LNCaP clone FGC (cell line): ENCODE results near the gene NFKBIZ.

Experiments
- DNase-seq: peaks from one replicate; pipeline ENCODE4 v3.0.0-alpha.2; 2011; ENCODE audit warnings: low read depth
- H3K4me3 ChIP-seq: 2 replicates; pipeline ENCODE4 v1.5.1; 2011; ENCODE audit warnings: mild to moderate bottlenecking, low read depth, low read length, control low read depth
- TF ChIP-seq, protein P1 (sequence below): IDR thresholded peaks from 2 replicates; pipeline ENCODE4 v1.5.1; 2012; ENCODE audit warnings: mild to moderate bottlenecking; ENCODE audit not compliant: control insufficient read depth, insufficient read depth; ENCODE audit errors: extremely low read depth

NFKBIZ gene

DNA sequence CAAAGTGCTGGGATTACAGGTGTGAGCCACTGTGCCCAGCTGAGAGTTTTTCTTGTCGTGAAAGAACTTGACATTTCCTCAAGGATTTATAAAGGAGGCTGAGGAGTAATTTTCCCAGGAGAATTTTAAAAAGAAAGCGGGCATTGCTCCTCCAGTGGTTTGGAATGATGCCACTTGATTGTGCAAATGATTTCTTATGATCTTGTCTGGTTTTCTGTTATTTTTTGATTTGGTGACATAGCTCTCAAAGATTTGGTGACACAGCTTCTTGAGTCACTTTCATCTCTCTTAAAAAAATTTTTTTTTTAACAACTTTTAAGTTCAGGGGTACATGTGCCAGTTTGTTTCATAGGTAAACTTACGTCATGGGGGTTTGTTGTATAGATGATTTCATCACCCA is 24.6 kb upstream of the NFKBIZ start:
- DNase-seq: no peak
- H3K4me3 ChIP-seq: no peak overlapping the region
- TF ChIP-seq, protein P1, sequence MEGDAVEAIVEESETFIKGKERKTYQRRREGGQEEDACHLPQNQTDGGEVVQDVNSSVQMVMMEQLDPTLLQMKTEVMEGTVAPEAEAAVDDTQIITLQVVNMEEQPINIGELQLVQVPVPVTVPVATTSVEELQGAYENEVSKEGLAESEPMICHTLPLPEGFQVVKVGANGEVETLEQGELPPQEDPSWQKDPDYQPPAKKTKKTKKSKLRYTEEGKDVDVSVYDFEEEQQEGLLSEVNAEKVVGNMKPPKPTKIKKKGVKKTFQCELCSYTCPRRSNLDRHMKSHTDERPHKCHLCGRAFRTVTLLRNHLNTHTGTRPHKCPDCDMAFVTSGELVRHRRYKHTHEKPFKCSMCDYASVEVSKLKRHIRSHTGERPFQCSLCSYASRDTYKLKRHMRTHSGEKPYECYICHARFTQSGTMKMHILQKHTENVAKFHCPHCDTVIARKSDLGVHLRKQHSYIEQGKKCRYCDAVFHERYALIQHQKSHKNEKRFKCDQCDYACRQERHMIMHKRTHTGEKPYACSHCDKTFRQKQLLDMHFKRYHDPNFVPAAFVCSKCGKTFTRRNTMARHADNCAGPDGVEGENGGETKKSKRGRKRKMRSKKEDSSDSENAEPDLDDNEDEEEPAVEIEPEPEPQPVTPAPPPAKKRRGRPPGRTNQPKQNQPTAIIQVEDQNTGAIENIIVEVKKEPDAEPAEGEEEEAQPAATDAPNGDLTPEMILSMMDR: no peak

DNA sequence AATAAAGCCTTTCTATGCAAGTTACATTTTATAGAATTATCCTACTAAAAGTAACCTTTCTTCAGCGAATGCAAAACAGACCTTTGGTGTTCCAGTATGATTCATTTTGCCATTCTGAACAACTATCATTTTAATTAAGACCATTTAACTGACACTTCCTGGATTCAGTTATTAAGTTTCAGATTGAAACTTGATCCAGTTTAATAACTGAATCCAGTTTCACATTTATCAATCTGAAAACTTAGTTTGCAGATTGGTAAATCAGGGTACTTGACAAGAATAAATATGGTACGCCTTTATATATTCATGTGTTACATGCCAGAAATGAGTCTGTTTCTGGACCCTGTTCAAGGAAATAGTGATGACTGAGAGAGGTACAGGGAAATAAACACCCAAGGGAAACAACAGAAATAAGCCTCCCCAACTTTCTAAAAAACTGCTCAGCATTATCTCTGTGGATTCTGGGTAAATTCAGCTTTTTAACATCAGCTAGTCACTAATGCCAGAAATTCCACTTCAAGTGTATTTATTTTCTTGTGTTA is 23.3 kb upstream of the NFKBIZ start:
- no peak for DNase-seq
- no peak overlapping the region for H3K4me3 ChIP-seq
- TF ChIP-seq, protein P1: no peak

DNA sequence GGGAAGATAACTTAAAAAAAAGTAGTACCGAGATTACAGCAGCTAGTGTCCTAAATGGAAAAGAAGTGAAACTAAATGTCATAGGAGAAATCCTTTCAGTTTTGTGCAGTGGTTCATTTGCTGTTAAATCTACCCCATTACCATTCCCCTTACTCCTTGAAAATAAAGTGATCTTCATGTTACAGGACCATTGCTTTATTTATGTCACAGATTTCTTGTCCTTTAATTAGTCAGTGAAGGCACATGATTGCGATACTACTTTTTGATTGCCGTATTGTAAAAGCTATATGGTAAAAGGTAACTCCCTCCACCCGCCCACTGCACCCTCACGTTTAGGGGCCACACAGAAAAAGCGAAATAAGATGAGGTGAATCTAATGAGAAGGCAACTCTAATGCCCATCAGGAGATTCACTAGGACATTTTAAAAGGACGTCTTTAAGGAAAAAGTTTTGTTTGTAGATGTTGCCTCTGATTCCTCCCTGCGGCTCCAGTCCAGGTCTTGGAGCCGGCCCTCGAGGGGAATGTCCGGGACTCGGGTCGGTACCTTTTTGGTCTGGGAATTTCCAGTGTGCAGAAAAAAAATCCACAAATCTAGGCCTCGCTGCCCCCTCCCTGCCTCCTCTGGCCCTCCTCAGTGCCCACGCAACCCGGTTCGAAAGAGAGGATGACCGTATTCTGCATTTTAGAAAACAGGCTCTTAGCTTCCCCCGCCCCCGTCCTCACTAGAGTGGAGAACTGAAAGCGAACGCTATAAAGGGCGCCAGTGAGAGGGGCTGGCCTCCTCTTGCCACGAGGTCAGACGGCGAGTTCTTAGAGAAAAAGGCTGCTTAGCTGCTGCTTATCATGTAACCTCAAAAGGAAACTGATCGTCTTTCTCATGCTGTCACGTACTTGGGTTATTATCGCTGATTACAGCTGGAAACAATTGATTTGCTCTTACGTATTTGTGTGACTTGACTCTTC is 21.8 kb upstream of the NFKBIZ start:
- no peak for DNase-seq
- TF ChIP-seq, protein P1: no peak
- H3K4me3 ChIP-seq: peak overlapping the region; percentile 57

DNA sequence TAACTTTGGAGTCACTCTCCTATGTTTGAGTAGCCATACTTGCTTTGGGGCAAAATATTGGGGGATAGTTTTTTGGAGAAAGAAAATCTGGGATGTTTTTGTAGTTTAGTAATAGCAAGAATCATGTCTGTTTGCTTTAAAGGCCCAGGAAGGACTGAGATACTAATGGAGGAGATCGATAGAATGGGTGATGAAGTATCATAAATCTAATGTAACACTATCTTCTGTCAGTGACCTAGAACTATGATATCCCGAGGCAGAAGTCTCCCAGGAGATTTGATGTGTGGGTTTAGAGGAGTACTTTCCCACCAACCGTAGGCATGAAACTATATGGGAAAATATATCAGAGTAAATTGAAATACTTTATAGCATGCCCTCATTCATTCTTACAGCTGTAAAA is 21.0 kb upstream of the NFKBIZ start:
- TF ChIP-seq, protein P1: no peak
- no peak for DNase-seq
- H3K4me3 ChIP-seq: peak overlapping the region; percentile 57; the same call in 1 of the 2 replicates

DNA sequence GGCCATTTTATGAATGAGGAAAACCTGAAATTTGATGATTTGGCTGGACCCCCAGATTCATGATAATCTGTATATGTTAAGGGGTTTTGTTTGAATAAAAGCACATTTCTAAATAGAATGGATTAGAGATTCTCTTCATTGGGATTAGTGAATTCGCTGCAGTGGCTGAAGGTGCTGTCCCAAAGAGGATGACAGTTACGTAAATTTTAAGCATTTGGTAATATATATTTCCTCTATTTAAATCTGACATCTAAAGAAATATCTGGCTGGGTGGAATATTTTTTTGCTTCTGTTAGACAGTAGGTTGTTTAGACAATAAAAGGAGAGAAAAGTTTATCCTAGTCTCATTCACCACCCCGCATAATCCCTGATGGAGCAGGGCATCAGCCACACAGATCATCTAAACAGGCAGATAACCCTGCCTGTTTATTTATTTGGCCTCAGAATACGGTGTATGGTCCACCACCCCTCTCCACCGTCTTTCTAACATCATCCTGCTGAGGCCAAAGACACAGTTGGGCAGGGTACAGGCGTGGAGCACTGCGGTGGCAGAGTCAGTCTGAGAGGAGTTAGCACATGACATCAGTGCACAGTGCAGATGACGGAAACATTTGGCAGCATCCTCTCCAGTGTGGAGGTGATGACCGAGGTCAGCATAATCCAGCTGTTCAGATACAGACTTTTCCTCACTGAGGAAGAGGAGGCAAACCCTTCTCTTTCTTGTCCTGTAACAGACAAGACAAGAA is 20.4 kb upstream of the NFKBIZ start:
- no peak for DNase-seq
- TF ChIP-seq, protein P1: no peak
- no peak overlapping the region for H3K4me3 ChIP-seq

DNA sequence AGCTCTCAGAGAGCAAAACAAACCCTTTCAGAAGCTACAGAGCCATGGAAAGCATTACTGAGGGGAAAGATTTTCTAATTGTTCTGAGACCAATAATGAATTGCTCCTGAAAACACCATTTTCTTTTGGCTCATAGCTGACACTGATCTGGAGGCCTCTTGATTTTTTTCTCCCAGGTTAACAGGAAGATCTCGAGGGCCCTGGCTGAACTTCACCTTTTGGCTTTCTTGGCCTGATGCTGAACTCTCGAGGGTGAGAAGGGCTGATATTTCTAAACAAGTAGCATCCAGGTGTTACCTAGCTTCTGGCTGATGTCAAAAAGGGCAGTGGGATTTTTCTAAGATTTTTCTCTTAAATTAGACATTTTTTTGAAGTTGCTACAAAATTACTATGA is 19.9 kb upstream of the NFKBIZ start:
- DNase-seq: no peak
- TF ChIP-seq, protein P1: no peak
- H3K4me3 ChIP-seq: no peak overlapping the region
